ENCODE measurements around the gene CUTC.

DNA sequence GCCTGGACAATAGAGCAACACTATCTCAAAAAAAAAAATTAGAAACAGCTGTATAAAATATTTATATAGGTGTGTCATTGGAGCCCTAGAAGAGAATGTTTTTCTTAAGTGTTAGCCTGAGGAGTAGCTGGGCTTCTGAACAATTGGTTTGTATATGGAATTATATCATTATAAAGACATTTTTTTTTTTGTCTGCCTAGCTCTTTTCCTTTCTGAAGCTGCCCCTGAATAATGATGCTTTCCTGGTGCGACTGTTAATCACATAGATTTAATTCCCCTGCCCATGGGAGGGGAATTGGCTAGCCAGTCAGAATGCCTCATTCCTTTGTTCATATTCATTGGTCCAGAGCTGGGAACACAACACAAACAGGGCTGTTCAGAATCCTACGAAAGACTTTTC lies 36.5 kb downstream of the CUTC start:
- TF ChIP-seq, protein P1, sequence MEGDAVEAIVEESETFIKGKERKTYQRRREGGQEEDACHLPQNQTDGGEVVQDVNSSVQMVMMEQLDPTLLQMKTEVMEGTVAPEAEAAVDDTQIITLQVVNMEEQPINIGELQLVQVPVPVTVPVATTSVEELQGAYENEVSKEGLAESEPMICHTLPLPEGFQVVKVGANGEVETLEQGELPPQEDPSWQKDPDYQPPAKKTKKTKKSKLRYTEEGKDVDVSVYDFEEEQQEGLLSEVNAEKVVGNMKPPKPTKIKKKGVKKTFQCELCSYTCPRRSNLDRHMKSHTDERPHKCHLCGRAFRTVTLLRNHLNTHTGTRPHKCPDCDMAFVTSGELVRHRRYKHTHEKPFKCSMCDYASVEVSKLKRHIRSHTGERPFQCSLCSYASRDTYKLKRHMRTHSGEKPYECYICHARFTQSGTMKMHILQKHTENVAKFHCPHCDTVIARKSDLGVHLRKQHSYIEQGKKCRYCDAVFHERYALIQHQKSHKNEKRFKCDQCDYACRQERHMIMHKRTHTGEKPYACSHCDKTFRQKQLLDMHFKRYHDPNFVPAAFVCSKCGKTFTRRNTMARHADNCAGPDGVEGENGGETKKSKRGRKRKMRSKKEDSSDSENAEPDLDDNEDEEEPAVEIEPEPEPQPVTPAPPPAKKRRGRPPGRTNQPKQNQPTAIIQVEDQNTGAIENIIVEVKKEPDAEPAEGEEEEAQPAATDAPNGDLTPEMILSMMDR (IDR thresholded peaks at IDR 0.05): no peak
- TF ChIP-seq POLR2A (IDR thresholded peaks at IDR 0.05): no peak

All from lower leg skin (tissue), 3 donors.